PC-3 (cell line): ENCODE data around the gene CASS4.

Experiments used
- EZH2 ChIP-seq: fragments of 300-600 bp; sonication (generic); IDR thresholded peaks from one replicate; pipeline ENCODE4 v1.6.1; 2017; ENCODE audit warnings: antibody characterized with exemption, mild to moderate bottlenecking, low read length; ENCODE audit not compliant: unreplicated experiment
- TF ChIP-seq, protein P1 (sequence below): fragments of 300-600 bp; sonication (generic); conservative IDR thresholded peaks from 2 replicates; pipeline ENCODE4 v1.5.1; 2017; ENCODE audit warnings: antibody characterized with exemption, low read depth, mild to moderate bottlenecking, low read length

DNA sequence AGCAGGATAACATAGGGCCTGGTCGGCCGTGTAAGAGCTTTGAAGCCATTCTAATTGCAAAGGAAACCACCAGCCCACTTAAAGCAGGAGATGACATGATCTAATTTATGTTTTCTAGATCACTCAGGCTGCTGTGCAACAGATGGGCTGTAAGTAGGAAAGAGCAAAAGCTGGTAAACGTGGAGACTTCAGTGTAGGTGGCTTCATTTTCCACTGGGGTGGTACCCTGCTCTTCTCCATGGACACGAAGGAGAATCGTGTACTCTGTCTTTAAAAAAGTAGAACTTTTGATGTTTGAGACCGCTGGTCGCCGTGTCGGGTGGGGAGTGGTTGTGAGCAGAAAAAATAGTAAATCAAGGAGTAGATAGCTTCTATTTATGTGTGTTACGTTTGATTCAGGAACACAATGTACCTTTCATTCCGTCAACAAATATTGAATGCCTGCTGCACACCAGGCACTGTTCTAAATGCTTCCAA lies 6.4 kb downstream of the CASS4 start:
- TF ChIP-seq, protein P1, sequence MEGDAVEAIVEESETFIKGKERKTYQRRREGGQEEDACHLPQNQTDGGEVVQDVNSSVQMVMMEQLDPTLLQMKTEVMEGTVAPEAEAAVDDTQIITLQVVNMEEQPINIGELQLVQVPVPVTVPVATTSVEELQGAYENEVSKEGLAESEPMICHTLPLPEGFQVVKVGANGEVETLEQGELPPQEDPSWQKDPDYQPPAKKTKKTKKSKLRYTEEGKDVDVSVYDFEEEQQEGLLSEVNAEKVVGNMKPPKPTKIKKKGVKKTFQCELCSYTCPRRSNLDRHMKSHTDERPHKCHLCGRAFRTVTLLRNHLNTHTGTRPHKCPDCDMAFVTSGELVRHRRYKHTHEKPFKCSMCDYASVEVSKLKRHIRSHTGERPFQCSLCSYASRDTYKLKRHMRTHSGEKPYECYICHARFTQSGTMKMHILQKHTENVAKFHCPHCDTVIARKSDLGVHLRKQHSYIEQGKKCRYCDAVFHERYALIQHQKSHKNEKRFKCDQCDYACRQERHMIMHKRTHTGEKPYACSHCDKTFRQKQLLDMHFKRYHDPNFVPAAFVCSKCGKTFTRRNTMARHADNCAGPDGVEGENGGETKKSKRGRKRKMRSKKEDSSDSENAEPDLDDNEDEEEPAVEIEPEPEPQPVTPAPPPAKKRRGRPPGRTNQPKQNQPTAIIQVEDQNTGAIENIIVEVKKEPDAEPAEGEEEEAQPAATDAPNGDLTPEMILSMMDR, result no peak
- TF ChIP-seq EZH2, result no peak
